DND-41 (cell line): Measurements from ENCODE around the gene TSPAN18.

ENCODE experiments used
- CTCF ChIP-seq: IDR thresholded peaks from 2 replicates; pipeline ENCODE4 v1.5.1; 2012; ENCODE audit warnings: borderline replicate concordance, low read length, moderate library complexity, mild to moderate bottlenecking; ENCODE audit not compliant: poor library complexity, severe bottlenecking; ENCODE audit errors: extremely low read depth
- EZH2 ChIP-seq: IDR thresholded peaks from 3 replicates; pipeline ENCODE4 v1.6.1; 2012; ENCODE audit warnings: borderline replicate concordance, low read depth, mild to moderate bottlenecking, moderate library complexity, low read length, inconsistent platforms; ENCODE audit not compliant: severe bottlenecking

- TF ChIP-seq CTCF (no peak), EZH2 (no peak)
Observed at GRCh38 chr11:44749189-44749588, 22.4 kb downstream of the TSPAN18 start.
